K562 (cell line): ENCODE measurements around the gene DCAF6. TPM values are rescaled to one million over a fixed set of nuclear protein-coding genes. Genes with fewer than 3 reads are reported as not detected.

ENCODE experiments used
- ATAC-seq: fragments of 200-7000 bp; cut with Tn5 transposase; 3 replicates; pipeline ENCODE4 v1.9.1; 2020; ENCODE audit warnings: moderate library complexity
- BruUV-seq: library from RNA; stranded (reverse); fragments of 400-500 nt; replicated peaks from 2 replicates; lab custom pipeline; 2021; lab: Mats Ljungman, UMichigan
- CTCF ChIA-PET: fragments of 300-600 bp; formaldehyde crosslinking; extraction: SDS; loops from one replicate; lab custom pipeline; 2021; ENCODE audit warnings: low intra/inter-chr PET ratio; lab: Yijun Ruan, JAX
- POLR2A ChIA-PET: fragments of 300-600, 350-650 bp; sonication (Branson Sonifier 250); formaldehyde crosslinking; extraction: SDS; loops from one replicate; lab custom pipeline; 2021; ENCODE audit warnings: antibody characterized with exemption, inconsistent platforms; lab: Yijun Ruan, JAX
- DNase-seq, 4 experiments: peaks; one replicate each; pipeline versions ENCODE4 v3.0.0 to v3.0.0-alpha.2; 2011 to 2018; ENCODE audit warnings: low spot score in 3 of 4, mixed read lengths in 3 of 4; ENCODE audit errors: extremely low read depth in 1 of 4
- FAIRE-seq: peaks from 2 replicates; lab custom pipeline; 2011; peaks lifted over from hg19 to GRCh38; lab: Jason Lieb, UNC
- H2AFZ ChIP-seq: 2 replicates; pipeline ENCODE4 v1.6.0; 2011; ENCODE audit warnings: low read depth, low read length, control low read depth, inconsistent platforms
- H3K27ac ChIP-seq: fragments of 200-600 bp; 3 replicates; pipeline ENCODE4 v1.8.0; 2011; ENCODE audit warnings: low read depth, mild to moderate bottlenecking, control low read depth, inconsistent platforms, low read length, moderate library complexity, mixed read lengths; ENCODE audit errors: extremely low read depth
- H3K27me3 ChIP-seq, 2 experiments: fragments of 300-600 bp in 1 of 2; 2 replicates in 1 of 2; 3 replicates in 1 of 2; pipeline versions ENCODE4 v1.6.0 to v1.8.0; 2011; ENCODE audit warnings: inconsistent platforms in 2 of 2, low read length in 2 of 2, mild to moderate bottlenecking in 1 of 2, mixed read lengths in 1 of 2, moderate library complexity in 1 of 2; ENCODE audit not compliant: control insufficient read depth in 2 of 2, insufficient read depth in 2 of 2
- H3K36me3 ChIP-seq: fragments of 300-600 bp; 3 replicates; pipeline ENCODE4 v1.8.0; 2011; ENCODE audit warnings: mild to moderate bottlenecking, low read length, inconsistent platforms; ENCODE audit not compliant: control insufficient read depth, insufficient read depth
- H3K4me1 ChIP-seq, 2 experiments: fragments of 200-600 bp in 1 of 2; replicated peaks in 1 of 2; 2 replicates in 1 of 2; 3 replicates in 1 of 2; pipeline versions ENCODE4 v1.5.1 to v1.8.0; 2011; ENCODE audit warnings: inconsistent platforms in 2 of 2, low read length in 2 of 2, mild to moderate bottlenecking in 1 of 2, mixed read lengths in 1 of 2, moderate library complexity in 1 of 2; ENCODE audit not compliant: control insufficient read depth in 2 of 2, insufficient read depth in 2 of 2
- H3K4me2 ChIP-seq: 2 replicates; pipeline ENCODE4 v1.6.1; 2011; ENCODE audit warnings: low read length, control low read depth, inconsistent platforms, mixed read lengths; ENCODE audit not compliant: insufficient read depth
- H3K4me3 ChIP-seq: fragments of 200-600 bp; sonication (generic), shearing (Covaris generic); 2 replicates; pipeline ENCODE4 v1.5.1; 2016; ENCODE audit warnings: control low read depth, inconsistent platforms
- H3K79me2 ChIP-seq: fragments of 200-600 bp; 3 replicates; pipeline ENCODE4 v1.8.0; 2011; ENCODE audit warnings: low read length, inconsistent platforms; ENCODE audit not compliant: control insufficient read depth, insufficient read depth
- H3K9ac ChIP-seq, 2 experiments: 2 replicates each; pipeline versions ENCODE4 v1.6.0 to v1.6.1; 2011; ENCODE audit warnings: low read depth in 2 of 2, low read length in 2 of 2, control low read depth in 1 of 2, inconsistent platforms in 1 of 2, mild to moderate bottlenecking in 1 of 2, mixed read lengths in 1 of 2; ENCODE audit not compliant: insufficient read depth in 1 of 2
- H3K9me1 ChIP-seq: one replicate; pipeline ENCODE4 v1.6.0; 2011; ENCODE audit warnings: inconsistent platforms, mild to moderate bottlenecking, low read length, moderate library complexity; ENCODE audit not compliant: control insufficient read depth, insufficient read depth
- H3K9me3 ChIP-seq: replicated peaks from 2 replicates; pipeline ENCODE4 v1.5.1; 2011; ENCODE audit warnings: low read depth, low read length, inconsistent platforms; ENCODE audit not compliant: control insufficient read depth, insufficient read depth
- H4K20me1 ChIP-seq: replicated peaks from 2 replicates; pipeline ENCODE4 v1.6.1; 2011; ENCODE audit warnings: low read length, inconsistent platforms, mixed read lengths; ENCODE audit not compliant: control insufficient read depth, insufficient read depth
- BRF1 ChIP-seq: IDR thresholded peaks from 3 replicates; pipeline ENCODE4 v1.6.1; 2011; ENCODE audit warnings: borderline replicate concordance, mild to moderate bottlenecking; ENCODE audit not compliant: insufficient read length; ENCODE audit errors: extremely low read depth
- C11orf30 ChIP-seq: fragments of 450-650 bp; IDR thresholded peaks from 2 replicates; pipeline ENCODE4 v1.6.1; 2016; ENCODE audit warnings: low read depth, mild to moderate bottlenecking
- CHCHD3 ChIP-seq: fragments of 250-450 bp; sonication (Bioruptor Pico); IDR thresholded peaks from 2 replicates; pipeline ENCODE4 v2.1.2; 2022; ENCODE audit warnings: mild to moderate bottlenecking
- COPS2 ChIP-seq: fragments of 450-650 bp; conservative IDR thresholded peaks from 2 replicates; pipeline ENCODE4 v1.6.1; 2016; ENCODE audit warnings: mild to moderate bottlenecking, moderate library complexity
- DMBX1 ChIP-seq: fragments of 250-450 bp; sonication (Bioruptor Pico); IDR thresholded peaks from 2 replicates; pipeline ENCODE4 v1.8.0; 2022; ENCODE audit warnings: inconsistent platforms, mild to moderate bottlenecking, moderate library complexity, borderline replicate concordance
- FIP1L1 ChIP-seq: fragments of 200-400 bp; formaldehyde crosslinking; IDR thresholded peaks from 2 replicates; pipeline ENCODE4 v1.6.1; 2018; ENCODE audit warnings: mild to moderate bottlenecking, low read depth, low read length; ENCODE audit not compliant: poor library complexity, severe bottlenecking
- HMG20A ChIP-seq: fragments of 450-650 bp; formaldehyde crosslinking; conservative IDR thresholded peaks from 2 replicates; pipeline ENCODE4 v1.4.0; 2020; ENCODE audit warnings: mild to moderate bottlenecking, mixed read lengths
- IFI16 ChIP-seq: fragments of 250-450 bp; sonication (Bioruptor Pico); IDR thresholded peaks from 2 replicates; pipeline ENCODE4 v2.1.2; 2022; ENCODE audit warnings: mild to moderate bottlenecking, inconsistent platforms
- MAFF ChIP-seq: IDR thresholded peaks from 2 replicates; pipeline ENCODE4 v1.6.1; 2012; ENCODE audit warnings: low read length, improper control_type of control experiment
- MAFG ChIP-seq: fragments of 450-650 bp; conservative IDR thresholded peaks from 2 replicates; pipeline ENCODE4 v1.6.1; 2016; ENCODE audit warnings: missing genetic modification characterization, missing compliant biosample characterization
- NR1H2 ChIP-seq: sonication (generic); formaldehyde crosslinking; IDR thresholded peaks from 2 replicates; pipeline ENCODE4 v1.4.0; 2020; ENCODE audit warnings: mild to moderate bottlenecking, missing genetic modification reagents
- PCBP1 ChIP-seq: fragments of 200-400 bp; formaldehyde crosslinking; IDR thresholded peaks from 2 replicates; pipeline ENCODE4 v1.6.1; 2018; ENCODE audit warnings: mild to moderate bottlenecking, low read depth, low read length; ENCODE audit not compliant: poor library complexity, severe bottlenecking
- POLR2A ChIP-seq: fragments of 450-650 bp; conservative IDR thresholded peaks from 2 replicates; pipeline ENCODE4 v1.6.1; 2016
- RAD51 ChIP-seq: fragments of 450-650 bp; IDR thresholded peaks from 2 replicates; pipeline ENCODE4 v1.7.1; 2016; ENCODE audit warnings: low read depth, mild to moderate bottlenecking, borderline replicate concordance
- RNF2 ChIP-seq: sonication (generic); IDR thresholded peaks from 2 replicates; pipeline ENCODE4 v1.6.1; 2016
- XRCC4 ChIP-seq: IDR thresholded peaks from one replicate; pipeline ENCODE4 v1.6.1; 2011; ENCODE audit not compliant: insufficient read depth, insufficient read length; ENCODE audit errors: extremely low read depth
- ZNF133 ChIP-seq: fragments of 250-450 bp; sonication (Bioruptor Pico); IDR thresholded peaks from 2 replicates; pipeline ENCODE4 v1.4.0; 2020; ENCODE audit warnings: mild to moderate bottlenecking
- ZNF175 ChIP-seq: fragments of 200-800 bp; sonication (Bioruptor generic); IDR thresholded peaks from 2 replicates; pipeline ENCODE4 v1.6.1; 2016; ENCODE audit warnings: low read depth, mild to moderate bottlenecking, missing genetic modification characterization, missing compliant biosample characterization
- ZNF316 ChIP-seq: fragments of 450-650 bp; IDR thresholded peaks from 2 replicates; pipeline ENCODE4 v1.6.1; 2016
- WGBS: fragments of 100-300 bp; shearing (Covaris generic); methylation state at CpG from one replicate; pipeline ENCODE4 v1.1.6; 2016; ENCODE audit warnings: low coverage, mixed read lengths; ENCODE audit not compliant: insufficient coverage; ENCODE audit errors: missing lambda C conversion rate; 5-methylcytosine and 5-hydroxymethylcytosine counted together
- in situ Hi-C: fragments of 300-500 bp; cut with MboI; formaldehyde crosslinking; loops from 4 replicates; pipeline ENCODE4 v1.15.0; 2018; ENCODE audit warnings: inconsistent platforms, mixed read lengths
- intact Hi-C: fragments of 100-400 bp; cut with micrococcal nuclease; formaldehyde crosslinking; loops from 2 replicates; pipeline ENCODE4 v1.14.2; 2022
- polyA plus RNA-seq, 8 experiments: library from polyadenylated mRNA; depleted of rRNA in 4 of 8; stranded (reverse) in 5 of 8; unstranded in 3 of 8; fragments of >200 nt; fragmentation: Nextera tagmentation in 2 of 8; fragmentation: Illumina TruSeq in 1 of 8; extraction: Ambion mirVana in 2 of 8; extraction: Trizol in 1 of 8; gene quantifications; 2 replicates each; pipeline versions ENCODE4 v1.2.1 to v1.2.3, GENCODE V29; 2011 to 2014; ENCODE audit warnings: inconsistent platforms in 1 of 8, missing spikeins in 1 of 8
- total RNA-seq, 7 experiments: library from RNA; depleted of rRNA in 6 of 7; stranded (reverse); fragments of >200 nt in 6 of 7; fragmentation: Illumina TruSeq in 2 of 7; extraction: Trizol in 2 of 7; gene quantifications; 2 replicates each; pipeline versions ENCODE4 v1.2.1 to v1.2.3, GENCODE V29; 2011 to 2021; ENCODE audit warnings: low replicate concordance in 1 of 7
- TF ChIP-seq, protein P1 (sequence below): fragments of 250-450 bp; sonication (Bioruptor Pico); IDR thresholded peaks from 2 replicates; pipeline ENCODE4 v1.4.0; 2020; ENCODE audit warnings: mild to moderate bottlenecking, moderate library complexity, borderline replicate concordance
- TF ChIP-seq, protein P2 (sequence below): fragments of 250-450 bp; sonication (Bioruptor Pico); IDR thresholded peaks from 2 replicates; pipeline ENCODE4 v1.8.0; 2021; ENCODE audit warnings: moderate library complexity, mild to moderate bottlenecking, inconsistent platforms

DCAF6 gene
- total and polyA plus RNA-seq, 9 of the 15 experiments (the other 6 are each of a cell fraction or from before 2014, with no cell fraction given) = 19.1 to 102 (median 46.3) TPM

DNA sequence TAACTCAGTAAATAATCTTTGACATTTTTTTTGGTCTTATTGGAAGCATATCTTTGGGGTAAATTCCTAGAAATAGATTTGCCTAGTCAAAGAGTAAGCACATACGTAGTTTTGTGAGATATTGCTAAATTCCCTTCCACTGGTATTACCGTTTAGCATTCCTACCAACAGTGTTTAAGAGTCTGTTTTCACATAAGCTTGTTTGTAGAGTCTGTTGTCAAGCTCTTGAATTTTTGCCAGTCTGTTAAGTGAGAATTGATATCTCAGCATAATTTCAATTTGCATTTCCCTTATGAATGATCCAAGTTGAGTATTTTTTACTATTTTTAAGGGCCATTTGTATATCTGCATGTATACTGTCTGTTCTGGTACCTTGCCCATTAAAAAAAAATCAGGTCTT lies 37.3 kb downstream of the DCAF6 start:
- CTCF ChIA-PET = interaction anchor here (1.0 kb wide), 1 partner anchor 32 kb away, joined by 3 read pairs; no protein-coding TSS in a partner anchor
- Histone ChIP-seq H3K79me2 (peaks cover 37% of the 10 kb centered on the region), H3K9me3 (0 out of 2 replicates have a peak, but pooled peaks cover 5% of the 10 kb centered on the region)
- TF ChIP-seq XRCC4 (no peak), MAFG (tag) (peak; percentile 54), FIP1L1 (no peak), RAD51 (no peak), DMBX1 (CRISPR knock-in tag) (no peak), IFI16 (no peak), PCBP1 (no peak), CHCHD3 (no peak), POLR2A (no peak), HMG20A (no peak), COPS2 (no peak), RNF2 (no peak), NR1H2 (CRISPR knock-in tag) (no peak), MAFF (0 out of 2 replicates have a peak, but pooled peaks have one; percentile 29), ZNF175 (CRISPR knock-in tag) (no peak), ZNF133 (CRISPR knock-in tag) (no peak), C11orf30 (peak; percentile 72; the same call in 1 of the 2 replicates), BRF1 (no peak), ZNF316 (peak; percentile 88)
- TF ChIP-seq, protein P1, sequence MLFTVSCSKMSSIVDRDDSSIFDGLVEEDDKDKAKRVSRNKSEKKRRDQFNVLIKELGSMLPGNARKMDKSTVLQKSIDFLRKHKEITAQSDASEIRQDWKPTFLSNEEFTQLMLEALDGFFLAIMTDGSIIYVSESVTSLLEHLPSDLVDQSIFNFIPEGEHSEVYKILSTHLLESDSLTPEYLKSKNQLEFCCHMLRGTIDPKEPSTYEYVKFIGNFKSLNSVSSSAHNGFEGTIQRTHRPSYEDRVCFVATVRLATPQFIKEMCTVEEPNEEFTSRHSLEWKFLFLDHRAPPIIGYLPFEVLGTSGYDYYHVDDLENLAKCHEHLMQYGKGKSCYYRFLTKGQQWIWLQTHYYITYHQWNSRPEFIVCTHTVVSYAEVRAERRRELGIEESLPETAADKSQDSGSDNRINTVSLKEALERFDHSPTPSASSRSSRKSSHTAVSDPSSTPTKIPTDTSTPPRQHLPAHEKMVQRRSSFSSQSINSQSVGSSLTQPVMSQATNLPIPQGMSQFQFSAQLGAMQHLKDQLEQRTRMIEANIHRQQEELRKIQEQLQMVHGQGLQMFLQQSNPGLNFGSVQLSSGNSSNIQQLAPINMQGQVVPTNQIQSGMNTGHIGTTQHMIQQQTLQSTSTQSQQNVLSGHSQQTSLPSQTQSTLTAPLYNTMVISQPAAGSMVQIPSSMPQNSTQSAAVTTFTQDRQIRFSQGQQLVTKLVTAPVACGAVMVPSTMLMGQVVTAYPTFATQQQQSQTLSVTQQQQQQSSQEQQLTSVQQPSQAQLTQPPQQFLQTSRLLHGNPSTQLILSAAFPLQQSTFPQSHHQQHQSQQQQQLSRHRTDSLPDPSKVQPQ (CRISPR knock-in tag) = no peak
- TF ChIP-seq, protein P2, sequence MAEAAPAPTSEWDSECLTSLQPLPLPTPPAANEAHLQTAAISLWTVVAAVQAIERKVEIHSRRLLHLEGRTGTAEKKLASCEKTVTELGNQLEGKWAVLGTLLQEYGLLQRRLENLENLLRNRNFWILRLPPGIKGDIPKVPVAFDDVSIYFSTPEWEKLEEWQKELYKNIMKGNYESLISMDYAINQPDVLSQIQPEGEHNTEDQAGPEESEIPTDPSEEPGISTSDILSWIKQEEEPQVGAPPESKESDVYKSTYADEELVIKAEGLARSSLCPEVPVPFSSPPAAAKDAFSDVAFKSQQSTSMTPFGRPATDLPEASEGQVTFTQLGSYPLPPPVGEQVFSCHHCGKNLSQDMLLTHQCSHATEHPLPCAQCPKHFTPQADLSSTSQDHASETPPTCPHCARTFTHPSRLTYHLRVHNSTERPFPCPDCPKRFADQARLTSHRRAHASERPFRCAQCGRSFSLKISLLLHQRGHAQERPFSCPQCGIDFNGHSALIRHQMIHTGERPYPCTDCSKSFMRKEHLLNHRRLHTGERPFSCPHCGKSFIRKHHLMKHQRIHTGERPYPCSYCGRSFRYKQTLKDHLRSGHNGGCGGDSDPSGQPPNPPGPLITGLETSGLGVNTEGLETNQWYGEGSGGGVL = no peak

More for the DNA sequence above, 37.3 kb downstream of the DCAF6 start:
- POLR2A ChIA-PET = interaction anchor here (0.6 kb wide), 1 partner anchor 38 kb away, joined by 3 read pairs; no protein-coding TSS in a partner anchor
- H4K20me1 ChIP-seq = no peaks in the 10 kb centered on the region
- H3K9ac ChIP-seq = no peak overlapping the region
- no peaks in the 10 kb centered on the region for H3K9me1 ChIP-seq
- FAIRE-seq (no peak), DNase-seq (no peak), ATAC-seq (no peak; the same call in 2 of the 3 replicates)
- H3K27ac ChIP-seq = peak overlapping the region; percentile 10; the same call in 1 of the 3 replicates
- H3K4me3 ChIP-seq = no peak overlapping the region
- 63% methylated on average over 2 of the region's 2 CpGs for whole genome bisulfite sequencing
- in situ Hi-C loops (no loop called here), intact Hi-C loops (no loop called here)
- H3K36me3 ChIP-seq = peaks cover 70% of the 10 kb centered on the region
- no peak overlapping the region for H3K4me2 ChIP-seq
- BruUV-seq = no TSS peak
- H3K4me1 ChIP-seq = no peaks in the 10 kb centered on the region
- no peak overlapping the region for H2AFZ ChIP-seq
- no peaks in the 10 kb centered on the region for H3K27me3 ChIP-seq
